SK-N-SH (cell line): ENCODE data around the gene EPHB2. TPM values are rescaled to one million over a fixed set of nuclear protein-coding genes. Genes with fewer than 3 reads are reported as not detected.

Source experiments
- CTCF ChIA-PET: fragments of 300-600, 350-600 bp; formaldehyde crosslinking; extraction: SDS; loops from one replicate; lab custom pipeline; 2021; lab: Yijun Ruan, JAX
- POLR2A ChIA-PET: fragments of 350-600 bp; sonication (Branson Sonifier 250); formaldehyde crosslinking; extraction: SDS; loops from one replicate; lab custom pipeline; 2020; ENCODE audit warnings: antibody characterized with exemption, inconsistent platforms; lab: Yijun Ruan, JAX
- DNase-seq: peaks from one replicate; pipeline ENCODE4 v3.0.0; 2012
- H2AFZ ChIP-seq: fragments of 200-600 bp; sonication (generic); 2 replicates; pipeline ENCODE4 v1.8.1; 2016; ENCODE audit warnings: antibody characterized with exemption, mild to moderate bottlenecking, low read depth
- H3F3A ChIP-seq: fragments of 200-600 bp; sonication (generic); replicated peaks from 2 replicates; pipeline ENCODE3; 2016; ENCODE audit warnings: antibody characterized with exemption, mild to moderate bottlenecking; ENCODE audit not compliant: insufficient read depth
- H3K27ac ChIP-seq, 2 experiments: fragments of 200-500 bp in 1 of 2; fragments of 200-600 bp in 1 of 2; sonication (Bioruptor generic) in 1 of 2; sonication (generic), shearing (Covaris generic) in 1 of 2; 2 replicates each; pipeline versions ENCODE4 v1.5.1 to v1.6.1; 2014 to 2016; ENCODE audit warnings: low read depth in 2 of 2, inconsistent platforms in 1 of 2, low read length in 1 of 2, mild to moderate bottlenecking in 1 of 2, mixed read lengths in 1 of 2
- H3K27me3 ChIP-seq: fragments of 200-600 bp; sonication (generic), shearing (Covaris generic); 2 replicates; pipeline ENCODE4 v1.6.1; 2016; ENCODE audit warnings: mixed run types; ENCODE audit not compliant: insufficient read depth
- H3K36me3 ChIP-seq, 2 experiments: fragments of 200-500 bp in 1 of 2; fragments of 200-600 bp in 1 of 2; sonication (Bioruptor generic) in 1 of 2; sonication (generic) in 1 of 2; replicated peaks in 1 of 2; 2 replicates each; pipeline versions ENCODE3 to v1.5.1; 2014 to 2016; ENCODE audit warnings: low read length in 1 of 2, mild to moderate bottlenecking in 1 of 2; ENCODE audit not compliant: insufficient read depth in 2 of 2, control insufficient read depth in 1 of 2
- H3K4me1 ChIP-seq, 2 experiments: fragments of 200-500 bp in 1 of 2; fragments of 200-600 bp in 1 of 2; sonication (Bioruptor generic) in 1 of 2; sonication (generic), shearing (Covaris generic) in 1 of 2; 2 replicates each; pipeline versions ENCODE4 v1.5.1 to v1.6.1; 2014 to 2016; ENCODE audit warnings: low read depth in 1 of 2, low read length in 1 of 2, mixed run types in 1 of 2; ENCODE audit not compliant: insufficient read depth in 2 of 2, control insufficient read depth in 1 of 2
- H3K4me2 ChIP-seq: fragments of 200-600 bp; sonication (generic), shearing (Covaris generic); 2 replicates; pipeline ENCODE4 v1.6.1; 2017; ENCODE audit warnings: mixed run types
- H3K4me3 ChIP-seq, 2 experiments: fragments of 200-500 bp in 1 of 2; fragments of 200-600 bp in 1 of 2; sonication (Bioruptor generic) in 1 of 2; sonication (generic), shearing (Covaris generic) in 1 of 2; 2 replicates each; pipeline versions ENCODE4 v1.5.1 to v1.8.1; 2014 to 2016; ENCODE audit warnings: low read depth in 2 of 2, inconsistent platforms in 1 of 2, low read length in 1 of 2, mild to moderate bottlenecking in 1 of 2, mixed read lengths in 1 of 2, moderate library complexity in 1 of 2
- H3K79me2 ChIP-seq: fragments of 200-600 bp; sonication (generic); 2 replicates; pipeline ENCODE4 v1.8.1; 2017; ENCODE audit warnings: mild to moderate bottlenecking; ENCODE audit not compliant: insufficient read depth
- H3K9ac ChIP-seq: fragments of 200-600 bp; sonication (generic); 2 replicates; pipeline ENCODE4 v1.6.1; 2017; ENCODE audit warnings: mixed run types
- H3K9me2 ChIP-seq: fragments of 200-600 bp; sonication (generic); 2 replicates; pipeline ENCODE4 v1.6.1; 2017; ENCODE audit warnings: mixed run types
- H3K9me3 ChIP-seq: fragments of 200-600 bp; sonication (generic); 2 replicates; pipeline ENCODE4 v1.6.1; 2017; ENCODE audit warnings: mixed run types, mild to moderate bottlenecking, moderate library complexity
- H4K20me1 ChIP-seq: fragments of 200-600 bp; sonication (generic); 2 replicates; pipeline ENCODE4 v1.6.1; 2017; ENCODE audit warnings: mild to moderate bottlenecking, mixed run types; ENCODE audit not compliant: insufficient read depth
- CHD2 ChIP-seq: fragments of 150-350 bp; IDR thresholded peaks from 2 replicates; pipeline ENCODE4 v1.6.1; 2018; ENCODE audit warnings: low read length; ENCODE audit not compliant: partially characterized antibody
- EP300 ChIP-seq, 2 experiments: IDR thresholded peaks; 2 replicates each; pipeline versions ENCODE4 v1.4.0 to v1.6.1; 2012; ENCODE audit warnings: borderline replicate concordance in 1 of 2, low read depth in 1 of 2, low read length in 1 of 2
- EZH2phosphoT487 ChIP-seq: fragments of 200-600 bp; sonication (generic); IDR thresholded peaks from 2 replicates; pipeline ENCODE4 v1.6.1; 2017; ENCODE audit warnings: low read depth, mixed run types, mild to moderate bottlenecking, antibody characterized with exemption, moderate library complexity, borderline replicate concordance
- FOXJ3 ChIP-seq: sonication (generic); formaldehyde crosslinking; IDR thresholded peaks from 2 replicates; pipeline ENCODE4 v1.5.1; 2020; ENCODE audit warnings: mild to moderate bottlenecking, missing genetic modification reagents
- MEF2A ChIP-seq: IDR thresholded peaks from 2 replicates; pipeline ENCODE4 v1.4.0; 2012; ENCODE audit warnings: low read depth, borderline replicate concordance
- POLR2AphosphoS5 ChIP-seq: IDR thresholded peaks from 2 replicates; pipeline ENCODE4 v1.6.1; 2012; ENCODE audit warnings: low read depth, low read length
- SMC3 ChIP-seq: IDR thresholded peaks from 2 replicates; pipeline ENCODE4 v1.6.1; 2012; ENCODE audit warnings: low read depth, low read length, improper control_type of control experiment
- TEAD4 ChIP-seq: IDR thresholded peaks from 2 replicates; pipeline ENCODE4 v1.4.0; 2012; ENCODE audit warnings: mild to moderate bottlenecking, borderline replicate concordance; ENCODE audit not compliant: insufficient read depth
- WGBS: methylation state at CpG from one replicate; pipeline ENCODE4 v1.1.6; 2017; ENCODE audit warnings: low lambda C conversion rate; 5-methylcytosine and 5-hydroxymethylcytosine counted together
- polyA plus RNA-seq, 3 experiments: library from polyadenylated mRNA; depleted of rRNA; stranded (reverse); fragments of >200 nt; gene quantifications; 2 replicates each; pipeline ENCODE4 v1.2.3, GENCODE V29; 2012
- TF ChIP-seq, protein P1 (sequence below): IDR thresholded peaks from 2 replicates; pipeline ENCODE4 v1.6.1; 2012; ENCODE audit warnings: mild to moderate bottlenecking, low read depth, low read length, moderate library complexity
- TF ChIP-seq, protein P2 (sequence below): IDR thresholded peaks from 2 replicates; pipeline ENCODE4 v1.4.0; 2012; ENCODE audit warnings: low read depth
- TF ChIP-seq, protein P3 (sequence below): fragments of 200-600 bp; sonication (generic); IDR thresholded peaks from 2 replicates; pipeline ENCODE4 v1.6.1; 2017; ENCODE audit warnings: antibody characterized with exemption, mild to moderate bottlenecking, moderate library complexity

Gene EPHB2
- polyA plus RNA-seq, 1 of the 3 experiments (the other 2 are of a cell fraction) = 25.2 TPM

DNA sequence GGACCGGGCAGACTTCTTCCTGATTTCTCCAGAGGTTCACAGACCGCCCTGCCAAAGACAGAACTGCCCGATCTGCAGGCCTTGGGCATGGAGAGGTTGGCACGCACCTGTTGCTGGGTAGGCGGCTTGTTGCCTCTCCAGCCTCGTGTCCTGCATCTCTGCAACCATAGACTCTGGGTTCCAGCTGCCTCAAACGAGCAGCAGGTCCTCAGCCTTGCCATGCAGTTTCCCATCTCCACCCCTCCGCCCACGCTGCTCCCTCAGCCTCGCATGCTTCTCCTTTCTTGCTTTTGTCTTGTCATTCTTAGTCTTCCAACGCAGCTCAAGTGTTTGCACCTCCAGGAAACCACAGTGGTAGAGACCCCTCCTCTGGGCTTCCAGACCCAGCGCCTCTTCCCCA, 135.8 kb downstream of the EPHB2 start:
- Histone ChIP-seq H3K4me3 (no peak overlapping the region), H3K4me1 (peaks cover 0 to 22% of the 10 kb centered on the region in 2 experiments; a peak in 1 of 4 replicates), H2AFZ (no peak overlapping the region), H3K27me3 (no peaks in the 10 kb centered on the region), H3K36me3 (no peaks in the 10 kb centered on the region), H3F3A (no peaks in the 10 kb centered on the region), H3K27ac (no peak overlapping the region), H3K9me3 (no peaks in the 10 kb centered on the region), H4K20me1 (peaks cover 9% of the 10 kb centered on the region; the same call in 1 of the 2 replicates), H3K4me2 (no peak overlapping the region), H3K79me2 (no peaks in the 10 kb centered on the region), H3K9ac (no peak overlapping the region), H3K9me2 (no peaks in the 10 kb centered on the region)
- TF ChIP-seq TEAD4 = no peak
- TF ChIP-seq, protein P1, sequence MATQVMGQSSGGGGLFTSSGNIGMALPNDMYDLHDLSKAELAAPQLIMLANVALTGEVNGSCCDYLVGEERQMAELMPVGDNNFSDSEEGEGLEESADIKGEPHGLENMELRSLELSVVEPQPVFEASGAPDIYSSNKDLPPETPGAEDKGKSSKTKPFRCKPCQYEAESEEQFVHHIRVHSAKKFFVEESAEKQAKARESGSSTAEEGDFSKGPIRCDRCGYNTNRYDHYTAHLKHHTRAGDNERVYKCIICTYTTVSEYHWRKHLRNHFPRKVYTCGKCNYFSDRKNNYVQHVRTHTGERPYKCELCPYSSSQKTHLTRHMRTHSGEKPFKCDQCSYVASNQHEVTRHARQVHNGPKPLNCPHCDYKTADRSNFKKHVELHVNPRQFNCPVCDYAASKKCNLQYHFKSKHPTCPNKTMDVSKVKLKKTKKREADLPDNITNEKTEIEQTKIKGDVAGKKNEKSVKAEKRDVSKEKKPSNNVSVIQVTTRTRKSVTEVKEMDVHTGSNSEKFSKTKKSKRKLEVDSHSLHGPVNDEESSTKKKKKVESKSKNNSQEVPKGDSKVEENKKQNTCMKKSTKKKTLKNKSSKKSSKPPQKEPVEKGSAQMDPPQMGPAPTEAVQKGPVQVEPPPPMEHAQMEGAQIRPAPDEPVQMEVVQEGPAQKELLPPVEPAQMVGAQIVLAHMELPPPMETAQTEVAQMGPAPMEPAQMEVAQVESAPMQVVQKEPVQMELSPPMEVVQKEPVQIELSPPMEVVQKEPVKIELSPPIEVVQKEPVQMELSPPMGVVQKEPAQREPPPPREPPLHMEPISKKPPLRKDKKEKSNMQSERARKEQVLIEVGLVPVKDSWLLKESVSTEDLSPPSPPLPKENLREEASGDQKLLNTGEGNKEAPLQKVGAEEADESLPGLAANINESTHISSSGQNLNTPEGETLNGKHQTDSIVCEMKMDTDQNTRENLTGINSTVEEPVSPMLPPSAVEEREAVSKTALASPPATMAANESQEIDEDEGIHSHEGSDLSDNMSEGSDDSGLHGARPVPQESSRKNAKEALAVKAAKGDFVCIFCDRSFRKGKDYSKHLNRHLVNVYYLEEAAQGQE = no peak
- no peak for TF ChIP-seq FOXJ3 (CRISPR knock-in tag)
- no peak for TF ChIP-seq POLR2AphosphoS5
- TF ChIP-seq, protein P2, sequence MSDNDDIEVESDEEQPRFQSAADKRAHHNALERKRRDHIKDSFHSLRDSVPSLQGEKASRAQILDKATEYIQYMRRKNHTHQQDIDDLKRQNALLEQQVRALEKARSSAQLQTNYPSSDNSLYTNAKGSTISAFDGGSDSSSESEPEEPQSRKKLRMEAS = no peak
- no peak for TF ChIP-seq EZH2phosphoT487
- TF ChIP-seq, protein P3, sequence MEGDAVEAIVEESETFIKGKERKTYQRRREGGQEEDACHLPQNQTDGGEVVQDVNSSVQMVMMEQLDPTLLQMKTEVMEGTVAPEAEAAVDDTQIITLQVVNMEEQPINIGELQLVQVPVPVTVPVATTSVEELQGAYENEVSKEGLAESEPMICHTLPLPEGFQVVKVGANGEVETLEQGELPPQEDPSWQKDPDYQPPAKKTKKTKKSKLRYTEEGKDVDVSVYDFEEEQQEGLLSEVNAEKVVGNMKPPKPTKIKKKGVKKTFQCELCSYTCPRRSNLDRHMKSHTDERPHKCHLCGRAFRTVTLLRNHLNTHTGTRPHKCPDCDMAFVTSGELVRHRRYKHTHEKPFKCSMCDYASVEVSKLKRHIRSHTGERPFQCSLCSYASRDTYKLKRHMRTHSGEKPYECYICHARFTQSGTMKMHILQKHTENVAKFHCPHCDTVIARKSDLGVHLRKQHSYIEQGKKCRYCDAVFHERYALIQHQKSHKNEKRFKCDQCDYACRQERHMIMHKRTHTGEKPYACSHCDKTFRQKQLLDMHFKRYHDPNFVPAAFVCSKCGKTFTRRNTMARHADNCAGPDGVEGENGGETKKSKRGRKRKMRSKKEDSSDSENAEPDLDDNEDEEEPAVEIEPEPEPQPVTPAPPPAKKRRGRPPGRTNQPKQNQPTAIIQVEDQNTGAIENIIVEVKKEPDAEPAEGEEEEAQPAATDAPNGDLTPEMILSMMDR = no peak
- no peak for TF ChIP-seq CHD2
- TF ChIP-seq MEF2A = no peak
- TF ChIP-seq EP300 (IDR thresholded peaks at IDR 0.05; ENCODE audit: borderline replicate concordance in 1 of 2, low read depth in 1 of 2, low read length in 1 of 2) = no peak
- TF ChIP-seq SMC3 = no peak
- CTCF ChIA-PET = interaction anchor here (1.8 to 8.9 kb wide), 3 partner anchors 16 to 142 kb away, joined by 4 to 67 read pairs (median 10); no protein-coding TSS in a partner anchor
- 95% methylated on average over 12 of the region's 12 CpGs for WGBS
- POLR2A ChIA-PET = no interaction called here
- no peak for DNase-seq
